HepG2 (cell line): ENCODE measurements around the gene NAV2.

Experiments
- ESRRA ChIP-seq: sonication (generic); formaldehyde crosslinking; IDR thresholded peaks from 2 replicates; pipeline ENCODE4 v1.5.1; 2020; ENCODE audit warnings: mild to moderate bottlenecking, low read depth, missing genetic modification reagents
- POLR2A ChIP-seq, 2 experiments: IDR thresholded peaks; 2 replicates each; pipeline ENCODE4 v1.6.1; 2011; ENCODE audit warnings: low read depth in 2 of 2, low read length in 2 of 2, mild to moderate bottlenecking in 1 of 2, moderate library complexity in 1 of 2; ENCODE audit not compliant: insufficient read depth in 1 of 2
- POLR2G ChIP-seq: fragments of 200-400 bp; formaldehyde crosslinking; IDR thresholded peaks from 2 replicates; pipeline ENCODE4 v1.6.1; 2018; ENCODE audit warnings: mild to moderate bottlenecking, low read depth, low read length, moderate library complexity
- SALL2 ChIP-seq: sonication (generic); formaldehyde crosslinking; IDR thresholded peaks from 2 replicates; pipeline ENCODE4 v1.8.1; 2023; ENCODE audit warnings: mild to moderate bottlenecking, missing genetic modification reagents, inconsistent platforms
- ZNF549 ChIP-seq: sonication (generic); formaldehyde crosslinking; IDR thresholded peaks from 2 replicates; pipeline ENCODE4 v1.5.0; 2020; ENCODE audit warnings: missing genetic modification reagents

DNA sequence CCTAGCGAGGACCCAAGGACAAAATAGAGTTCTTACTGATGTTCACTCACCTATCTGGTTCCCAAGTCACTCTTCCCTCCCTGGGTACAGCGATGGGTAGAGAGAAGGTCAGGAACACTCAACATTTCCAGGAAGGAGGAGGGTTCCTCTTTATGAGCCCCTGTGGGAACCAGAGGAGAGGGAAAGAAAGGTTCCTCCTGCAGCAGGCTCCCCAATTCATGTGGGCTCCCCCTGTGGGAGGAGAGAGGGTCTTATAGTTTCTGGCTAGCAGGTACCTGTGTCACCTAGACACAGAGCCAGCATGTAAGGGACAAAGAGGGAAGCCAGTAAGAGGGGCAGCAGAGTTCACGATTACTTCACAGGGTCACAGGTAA is 354.1 kb downstream of the NAV2 start:
- TF ChIP-seq ZNF549 (CRISPR knock-in tag) = no peak
- no peak for TF ChIP-seq POLR2A (IDR thresholded peaks at IDR 0.05; ENCODE audit: insufficient read depth in 1 of 2, low read depth in 2 of 2, low read length in 2 of 2)
- TF ChIP-seq SALL2 (CRISPR knock-in tag) = no peak
- no peak for TF ChIP-seq ESRRA
- TF ChIP-seq POLR2G = no peak
